MM.1S (cell line): Measurements from ENCODE around the gene CLCA4.

ENCODE experiments used
- DNase-seq: peaks from one replicate; pipeline ENCODE4 v3.0.0-alpha.2; 2015
- H2AFZ ChIP-seq: fragments of 300-600 bp; sonication (generic); 2 replicates; pipeline ENCODE4 v1.6.0; 2016; ENCODE audit warnings: antibody characterized with exemption, low read length
- H3F3A ChIP-seq: fragments of 300-600 bp; sonication (generic); 2 replicates; pipeline ENCODE4 v1.6.1; 2016; ENCODE audit warnings: mild to moderate bottlenecking, antibody characterized with exemption, low read length, moderate library complexity, mixed read lengths; ENCODE audit not compliant: insufficient read depth
- H3K27ac ChIP-seq: fragments of 300-600 bp; sonication (generic); 2 replicates; pipeline ENCODE4 v1.5.1; 2016; ENCODE audit warnings: mild to moderate bottlenecking, low read length
- H3K27me3 ChIP-seq: fragments of 300-600 bp; sonication (generic); replicated peaks from 2 replicates; pipeline ENCODE4 v1.6.0; 2016; ENCODE audit warnings: low read length; ENCODE audit not compliant: insufficient read depth
- H3K36me3 ChIP-seq: fragments of 300-600 bp; sonication (generic); replicated peaks from 2 replicates; pipeline ENCODE4 v1.6.1; 2016; ENCODE audit warnings: mild to moderate bottlenecking, low read length, mixed read lengths; ENCODE audit not compliant: insufficient read depth
- H3K4me1 ChIP-seq: fragments of 300-600 bp; sonication (generic); 2 replicates; pipeline ENCODE4 v1.6.1; 2016; ENCODE audit warnings: low read length, mixed read lengths
- H3K4me2 ChIP-seq: fragments of 300-600 bp; sonication (generic); 2 replicates; pipeline ENCODE4 v1.6.0; 2016; ENCODE audit warnings: low read depth, low read length
- H3K4me3 ChIP-seq: fragments of 300-600 bp; sonication (generic); 2 replicates; pipeline ENCODE4 v1.5.1; 2016; ENCODE audit warnings: low read length, mixed read lengths
- H3K79me2 ChIP-seq: fragments of 300-600 bp; sonication (generic); 2 replicates; pipeline ENCODE4 v1.6.1; 2016; ENCODE audit warnings: mixed run types, low read length, mixed read lengths
- H3K9ac ChIP-seq: fragments of 300-600 bp; sonication (generic); 2 replicates; pipeline ENCODE4 v1.6.1; 2016; ENCODE audit warnings: low read length, mixed read lengths
- H3K9me2 ChIP-seq: fragments of 300-600 bp; sonication (generic); replicated peaks from 2 replicates; pipeline ENCODE4 v1.6.1; 2016; ENCODE audit warnings: mild to moderate bottlenecking, low read length, mixed read lengths; ENCODE audit not compliant: insufficient read depth
- H3K9me3 ChIP-seq: fragments of 300-600 bp; sonication (generic); replicated peaks from 2 replicates; pipeline ENCODE4 v1.6.1; 2016; ENCODE audit warnings: mild to moderate bottlenecking, low read length, mixed read lengths; ENCODE audit not compliant: insufficient read depth
- H4K20me1 ChIP-seq: fragments of 300-600 bp; sonication (generic); 2 replicates; pipeline ENCODE4 v1.6.1; 2016; ENCODE audit warnings: mild to moderate bottlenecking, low read length, moderate library complexity, mixed read lengths; ENCODE audit not compliant: insufficient read depth
- EZH2 ChIP-seq: fragments of 300-600 bp; sonication (generic); optimal IDR thresholded peaks from 2 replicates; pipeline ENCODE3; 2017; ENCODE audit warnings: low read depth, mild to moderate bottlenecking, antibody characterized with exemption, low read length, mixed read lengths
- EZH2phosphoT487 ChIP-seq: fragments of 300-600 bp; sonication (generic); IDR thresholded peaks from 2 replicates; pipeline ENCODE4 v1.6.1; 2018; ENCODE audit warnings: antibody characterized with exemption, low read length
- TF ChIP-seq, protein P1 (sequence below): fragments of 300-600 bp; sonication (generic); IDR thresholded peaks from 2 replicates; pipeline ENCODE4 v1.5.1; 2016; ENCODE audit warnings: antibody characterized with exemption, low read length, mixed read lengths

CLCA4 gene

DNA sequence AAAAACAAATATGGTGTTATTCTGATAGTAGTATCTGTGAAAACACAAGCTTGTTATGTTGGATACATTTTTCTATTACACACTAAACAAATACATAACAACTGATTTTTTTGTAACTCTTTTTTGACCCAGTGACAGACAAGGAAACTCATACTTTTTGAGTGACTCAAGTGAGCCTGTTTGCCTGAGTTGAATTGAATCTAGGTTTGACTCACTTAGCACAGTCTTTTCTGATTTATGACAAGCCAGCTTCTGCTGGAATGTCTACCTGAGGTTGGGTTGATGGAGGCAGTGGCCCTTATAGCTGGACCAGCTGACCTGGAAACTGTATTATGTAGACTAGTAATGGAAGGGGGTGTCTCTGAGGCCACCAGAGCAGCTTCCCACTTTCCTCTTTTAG lies 4.2 kb upstream of the CLCA4 start:
- no peaks in the 10 kb centered on the region for H4K20me1 ChIP-seq
- DNase-seq: no peak
- H3K9me2 ChIP-seq: no peaks in the 10 kb centered on the region
- no peaks in the 10 kb centered on the region for H3K36me3 ChIP-seq
- TF ChIP-seq EZH2 (no peak), EZH2phosphoT487 (no peak)
- TF ChIP-seq, protein P1, sequence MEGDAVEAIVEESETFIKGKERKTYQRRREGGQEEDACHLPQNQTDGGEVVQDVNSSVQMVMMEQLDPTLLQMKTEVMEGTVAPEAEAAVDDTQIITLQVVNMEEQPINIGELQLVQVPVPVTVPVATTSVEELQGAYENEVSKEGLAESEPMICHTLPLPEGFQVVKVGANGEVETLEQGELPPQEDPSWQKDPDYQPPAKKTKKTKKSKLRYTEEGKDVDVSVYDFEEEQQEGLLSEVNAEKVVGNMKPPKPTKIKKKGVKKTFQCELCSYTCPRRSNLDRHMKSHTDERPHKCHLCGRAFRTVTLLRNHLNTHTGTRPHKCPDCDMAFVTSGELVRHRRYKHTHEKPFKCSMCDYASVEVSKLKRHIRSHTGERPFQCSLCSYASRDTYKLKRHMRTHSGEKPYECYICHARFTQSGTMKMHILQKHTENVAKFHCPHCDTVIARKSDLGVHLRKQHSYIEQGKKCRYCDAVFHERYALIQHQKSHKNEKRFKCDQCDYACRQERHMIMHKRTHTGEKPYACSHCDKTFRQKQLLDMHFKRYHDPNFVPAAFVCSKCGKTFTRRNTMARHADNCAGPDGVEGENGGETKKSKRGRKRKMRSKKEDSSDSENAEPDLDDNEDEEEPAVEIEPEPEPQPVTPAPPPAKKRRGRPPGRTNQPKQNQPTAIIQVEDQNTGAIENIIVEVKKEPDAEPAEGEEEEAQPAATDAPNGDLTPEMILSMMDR: no peak
- H3K27me3 ChIP-seq: no peaks in the 10 kb centered on the region
- no peak overlapping the region for H3K4me3 ChIP-seq
- no peaks in the 10 kb centered on the region for H3F3A ChIP-seq
- no peaks in the 10 kb centered on the region for H3K79me2 ChIP-seq
- no peak overlapping the region for H3K4me2 ChIP-seq
- H3K27ac ChIP-seq: no peak overlapping the region
- H3K4me1 ChIP-seq: no peaks in the 10 kb centered on the region
- H3K9me3 ChIP-seq: no peaks in the 10 kb centered on the region
- H3K9ac ChIP-seq: no peak overlapping the region
- no peak overlapping the region for H2AFZ ChIP-seq

DNA sequence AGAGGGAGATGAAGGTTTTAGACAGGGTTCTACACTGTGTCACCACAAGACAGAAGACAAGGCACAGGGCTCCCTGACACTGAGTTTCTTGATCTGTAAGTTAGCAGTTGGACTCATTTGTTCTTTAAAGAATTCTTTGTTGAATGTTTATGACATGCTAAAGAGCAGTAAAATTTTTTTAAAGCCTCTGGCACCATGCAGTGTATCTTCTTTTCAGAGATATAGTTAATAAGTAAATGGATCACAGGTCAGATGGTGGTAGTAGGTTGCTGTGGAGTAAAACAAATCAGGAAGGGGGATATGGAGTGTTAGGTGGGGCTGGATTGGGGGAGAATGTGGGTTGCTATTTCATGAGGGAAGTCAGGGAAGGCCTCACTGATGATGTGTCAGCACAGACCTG lies 2.0 kb downstream of the CLCA4 start:
- Histone ChIP-seq H3K9me3 (no peaks in the 10 kb centered on the region), H2AFZ (no peak overlapping the region), H3F3A (no peaks in the 10 kb centered on the region), H3K4me3 (no peak overlapping the region), H3K4me2 (no peak overlapping the region), H3K9ac (no peak overlapping the region), H3K27me3 (no peaks in the 10 kb centered on the region), H3K4me1 (no peaks in the 10 kb centered on the region), H3K27ac (no peak overlapping the region), H3K9me2 (no peaks in the 10 kb centered on the region), H3K36me3 (no peaks in the 10 kb centered on the region), H3K79me2 (no peaks in the 10 kb centered on the region), H4K20me1 (no peaks in the 10 kb centered on the region)
- DNase-seq: no peak
- TF ChIP-seq EZH2 (no peak), EZH2phosphoT487 (no peak)
- TF ChIP-seq, protein P1: no peak

DNA sequence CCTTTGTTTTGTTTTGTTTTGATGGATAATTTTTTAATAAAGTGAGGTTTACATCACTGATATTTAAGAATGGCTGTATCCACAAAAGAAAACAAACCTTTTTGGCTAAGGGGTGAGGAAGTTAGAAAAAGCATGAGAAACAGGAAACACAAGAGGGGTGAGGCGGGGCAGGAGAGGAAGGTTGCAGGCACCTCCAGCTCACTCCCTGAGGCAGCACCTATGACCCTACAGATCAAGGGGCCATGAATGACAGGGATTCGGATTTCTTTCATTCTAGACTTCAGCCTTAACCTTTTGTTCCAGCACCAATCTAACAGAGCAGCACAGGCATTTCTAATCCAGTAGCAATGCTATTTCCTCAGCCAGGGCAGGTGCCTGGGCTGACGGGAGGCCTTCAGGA lies 4.4 kb downstream of the CLCA4 start:
- no peaks in the 10 kb centered on the region for H3K36me3 ChIP-seq
- no peak overlapping the region for H3K4me2 ChIP-seq
- H3K27me3 ChIP-seq: no peaks in the 10 kb centered on the region
- no peaks in the 10 kb centered on the region for H3K9me3 ChIP-seq
- no peaks in the 10 kb centered on the region for H4K20me1 ChIP-seq
- DNase-seq: no peak
- no peaks in the 10 kb centered on the region for H3K4me1 ChIP-seq
- no peaks in the 10 kb centered on the region for H3F3A ChIP-seq
- no peak overlapping the region for H3K27ac ChIP-seq
- TF ChIP-seq EZH2phosphoT487 (no peak), EZH2 (no peak)
- TF ChIP-seq, protein P1: no peak
- H3K4me3 ChIP-seq: no peak overlapping the region
- H3K9ac ChIP-seq: no peak overlapping the region
- H2AFZ ChIP-seq: no peak overlapping the region
- H3K9me2 ChIP-seq: no peaks in the 10 kb centered on the region
- H3K79me2 ChIP-seq: no peaks in the 10 kb centered on the region
